Kidney glomerular epithelial cell (primary cell): Measurements from ENCODE around the gene JAML.

Source experiments
- DNase-seq: peaks from one replicate; lab custom pipeline; 2025; lab: John Stamatoyannopoulos, UW

JAML gene

GRCh38 chr11:118215765-118216164, 9.0 kb downstream of the JAML start:
- DNase-seq: no peak

GRCh38 chr11:118215262-118215661, 9.5 kb downstream of the JAML start:
- DNase-seq: no peak

GRCh38 chr11:118214210-118214914, 10.4 kb downstream of the JAML start:
- no peak for DNase-seq

- no peak for DNase-seq
Measured at GRCh38 chr11:118213781-118214180, 11.0 kb downstream of the JAML start.

GRCh38 chr11:118213201-118213600, 11.6 kb downstream of the JAML start:
- DNase-seq: no peak

GRCh38 chr11:118212781-118213191, 12.0 kb downstream of the JAML start:
- no peak for DNase-seq

- peak; percentile 5 for DNase-seq
Measured at GRCh38 chr11:118212131-118212725, 12.6 kb downstream of the JAML start.

GRCh38 chr11:118211006-118211405, 13.8 kb downstream of the JAML start:
- DNase-seq: peak; percentile 3

- DNase-seq: no peak
Measured at GRCh38 chr11:118210323-118210722, 14.5 kb downstream of the JAML start.

- DNase-seq: no peak
Measured at GRCh38 chr11:118209033-118209432, 15.8 kb downstream of the JAML start.

GRCh38 chr11:118207079-118207478, 17.7 kb downstream of the JAML start:
- DNase-seq: no peak

GRCh38 chr11:118206391-118207031, 18.3 kb downstream of the JAML start:
- DNase-seq: no peak

- DNase-seq: no peak
Measured at GRCh38 chr11:118205606-118206378, 19.0 kb downstream of the JAML start.

- no peak for DNase-seq
Measured at GRCh38 chr11:118202599-118203422, 22.0 kb downstream of the JAML start.

- DNase-seq: no peak
Measured at GRCh38 chr11:118201966-118202365, 22.8 kb downstream of the JAML start.

GRCh38 chr11:118200901-118201680, 23.7 kb downstream of the JAML start:
- no peak for DNase-seq

GRCh38 chr11:118200497-118200896, 24.3 kb downstream of the JAML start:
- DNase-seq: no peak

GRCh38 chr11:118199135-118199534, 25.7 kb downstream of the JAML start:
- no peak for DNase-seq

GRCh38 chr11:118198370-118198769, 26.4 kb downstream of the JAML start:
- no peak for DNase-seq

GRCh38 chr11:118194835-118195627, 29.8 kb downstream of the JAML start:
- peak; percentile 97 for DNase-seq
